Pancreas (tissue), 10 donors: ENCODE measurements around the gene RASSF6. TPM values are rescaled to one million over a fixed set of nuclear protein-coding genes. Genes with fewer than 3 reads are reported as not detected.
A peak's percentile ranks its signal among the peaks of the same experiment; 100 is the strongest.
"Not testable (repeated sequence)": the region's sequence is repeated elsewhere in the genome, so short reads cannot be mapped to it uniquely, and the experiment has no call there.

ENCODE experiments used
- ATAC-seq, 4 donors: fragments of 200-7000 bp; cut with Tn5 transposase; one replicate each; pipeline versions ENCODE4 v1.8.0 to v1.9.1; 2020; ENCODE audit warnings: mild to moderate bottlenecking in 4 of 4, moderate library complexity in 4 of 4
- DNase-seq, 6 donors: peaks; one replicate each; pipeline ENCODE4 v3.0.0-alpha.2; 2020
- FAIRE-seq: peaks from 2 replicates; lab custom pipeline; 2012; peaks lifted over from hg19 to GRCh38; lab: Jason Lieb, UNC
- H3K27ac ChIP-seq, 4 donors: fragments of 200-600 bp; sonication (generic); 1 replicate in 3 of 4; 2 replicates in 1 of 4; pipeline versions ENCODE4 v1.5.0 to v1.8.0; 2020
- H3K27me3 ChIP-seq, 4 donors: fragments of 200-600 bp; one replicate each; pipeline ENCODE4 v1.8.0; 2021
- H3K36me3 ChIP-seq, 3 donors: fragments of 200-600 bp; sonication (generic) in 1 of 3; one replicate each; pipeline versions ENCODE4 v1.5.0 to v1.8.0; 2020 to 2021
- H3K4me1 ChIP-seq, 3 donors: fragments of 200-600 bp; one replicate each; pipeline ENCODE4 v1.8.0; 2021
- H3K4me3 ChIP-seq, 4 donors: fragments of 200-600 bp; sonication (generic) in 2 of 4; one replicate each; pipeline versions ENCODE4 v1.5.0 to v1.8.0; 2020 to 2021
- H3K9me3 ChIP-seq, 4 donors: fragments of 200-600 bp; one replicate each; pipeline ENCODE4 v1.8.0; 2021
- WGBS, 2 donors: extraction: QIAGEN DNeasy Blood & Tissue Kit; methylation state at CpG; one replicate each; pipeline ENCODE4 v1.1.7; 2013; 5-methylcytosine and 5-hydroxymethylcytosine counted together
- intact Hi-C, 3 donors: fragments of 100-400 bp; cut with DNase I; formaldehyde crosslinking; loops; one replicate each; pipeline versions ENCODE4 v1.11.1 to v1.14.2; 2022
- polyA plus RNA-seq, 2 donors: library from polyadenylated mRNA; stranded (reverse); fragments of 200-250 nt; gene quantifications; one replicate each; pipeline ENCODE4 v1.2.3, GENCODE V29; 2013
- total RNA-seq, 6 donors: library from RNA; stranded (reverse); fragmentation: NEBNext Ultra II Directional in 4 of 6; extraction: Animal tissue kit (Norgen Biotek cat#: 25700) in 4 of 6; gene quantifications; one replicate each; pipeline versions ENCODE4 v1.2.1 to v1.2.4, GENCODE V29; 2021 to 2023
- TF ChIP-seq, protein P1 (sequence below), 4 donors: fragments of 200-600 bp; sonication (generic) in 3 of 4; IDR thresholded peaks; one replicate each; pipeline versions ENCODE4 v1.5.0 to v1.8.0; 2021; ENCODE audit warnings: antibody characterized with exemption in 4 of 4
- donor health status: healthy with polysubstance abuse.
- donor health status: DM: no; HTN: no; CAD: no; lungs with moderate emphysema.
- donor health status: DM: no; HTN: no; CAD: no.
- donor health status: control.
- donor health status: control.
- donor health status: Bipolar disorder and iron deficiency.
- donor health status: DM: yes; HTN: yes; CAD: no.
- donor health status: DM: no; HTN: no; CAD: no.
- donor health status: DM: no; HTN: no; CAD: no.
- donor health status: DM: yes; HTN: yes; CAD: no.

The RASSF6 gene
- total and polyA plus RNA-seq, 8 donors = 2.8 to 10.2 (median 5.7) TPM

DNA sequence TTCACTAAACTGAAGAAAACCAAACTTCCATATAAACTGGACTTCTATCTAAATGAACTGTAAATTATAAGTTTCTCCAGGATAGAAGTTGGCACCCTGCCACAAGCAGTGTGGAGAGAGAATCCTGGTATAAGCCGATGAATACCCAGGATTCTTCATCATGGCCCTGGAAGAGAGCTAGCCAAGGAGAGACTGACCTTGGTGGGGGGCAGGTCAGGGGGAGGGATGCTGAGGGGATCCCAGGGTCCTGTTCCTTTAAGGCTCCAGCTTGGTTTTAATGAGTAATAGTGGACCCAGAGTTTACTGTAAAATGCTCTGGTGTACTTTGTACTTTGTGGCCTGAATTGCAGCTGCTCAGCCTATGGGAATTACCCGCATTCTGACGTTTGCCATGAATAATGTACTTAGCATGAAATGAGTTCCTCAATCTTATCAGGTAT lies 16.9 kb downstream of the RASSF6 start:
- peak; percentile 81 to 89 (median 88) for ATAC-seq
- peak overlapping the region in 3 of 4 donors; percentile 44 to 88 (median 81) for H3K27ac ChIP-seq
- WGBS, 2 donors = 10 to 11% methylated on average over 3 of the region's 3 CpGs
- TF ChIP-seq, protein P1, sequence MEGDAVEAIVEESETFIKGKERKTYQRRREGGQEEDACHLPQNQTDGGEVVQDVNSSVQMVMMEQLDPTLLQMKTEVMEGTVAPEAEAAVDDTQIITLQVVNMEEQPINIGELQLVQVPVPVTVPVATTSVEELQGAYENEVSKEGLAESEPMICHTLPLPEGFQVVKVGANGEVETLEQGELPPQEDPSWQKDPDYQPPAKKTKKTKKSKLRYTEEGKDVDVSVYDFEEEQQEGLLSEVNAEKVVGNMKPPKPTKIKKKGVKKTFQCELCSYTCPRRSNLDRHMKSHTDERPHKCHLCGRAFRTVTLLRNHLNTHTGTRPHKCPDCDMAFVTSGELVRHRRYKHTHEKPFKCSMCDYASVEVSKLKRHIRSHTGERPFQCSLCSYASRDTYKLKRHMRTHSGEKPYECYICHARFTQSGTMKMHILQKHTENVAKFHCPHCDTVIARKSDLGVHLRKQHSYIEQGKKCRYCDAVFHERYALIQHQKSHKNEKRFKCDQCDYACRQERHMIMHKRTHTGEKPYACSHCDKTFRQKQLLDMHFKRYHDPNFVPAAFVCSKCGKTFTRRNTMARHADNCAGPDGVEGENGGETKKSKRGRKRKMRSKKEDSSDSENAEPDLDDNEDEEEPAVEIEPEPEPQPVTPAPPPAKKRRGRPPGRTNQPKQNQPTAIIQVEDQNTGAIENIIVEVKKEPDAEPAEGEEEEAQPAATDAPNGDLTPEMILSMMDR (IDR thresholded peaks at IDR 0.05) = no peak
- DNase-seq = peak in 5 of 6 donors; percentile 26 to 75 (median 56)
- intact Hi-C loops = no loop called here
- FAIRE-seq = peak; percentile 69
- H3K4me1 ChIP-seq = peaks cover 24 to 68% (median 51%) of the 10 kb centered on the region in 3 donors
- H3K27me3 ChIP-seq = no peaks in the 10 kb centered on the region
- H3K4me3 ChIP-seq = no peak overlapping the region
- no peaks in the 10 kb centered on the region for H3K36me3 ChIP-seq
- H3K9me3 ChIP-seq = no peaks in the 10 kb centered on the region

DNA sequence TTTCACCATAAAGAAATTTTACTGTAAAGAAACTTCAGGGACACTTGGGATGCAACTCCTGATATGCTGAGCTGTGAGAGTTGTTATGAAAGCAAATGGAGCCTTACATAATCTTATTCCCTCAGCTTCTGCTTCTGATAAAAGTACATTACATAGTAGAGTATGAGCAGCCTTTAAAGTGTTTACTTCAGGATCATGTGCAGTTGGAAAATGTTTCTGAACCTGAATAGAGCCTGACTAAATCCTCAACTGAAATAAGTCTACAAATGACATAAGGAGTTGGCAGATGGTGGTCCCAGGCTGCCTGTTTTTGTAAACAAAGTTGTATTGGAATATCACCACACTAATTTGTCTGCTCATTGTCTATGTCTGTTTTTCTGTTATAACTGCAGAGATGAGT lies 19.3 kb downstream of the RASSF6 start:
- Histone ChIP-seq H3K4me1 (peaks cover 21 to 53% (median 39%) of the 10 kb centered on the region in 3 donors), H3K27ac (peak overlapping the region in 2 of 4 donors; percentile 67 to 81), H3K4me3 (no peak overlapping the region), H3K9me3 (no peaks in the 10 kb centered on the region), H3K27me3 (no peaks in the 10 kb centered on the region), H3K36me3 (no peaks in the 10 kb centered on the region)
- intact Hi-C loops = no loop called here
- no peak for DNase-seq
- peak in 2 of 4 donors; percentile 26 to 33 for ATAC-seq
- TF ChIP-seq, protein P1 (IDR thresholded peaks at IDR 0.05) = no peak
- no peak for FAIRE-seq

DNA sequence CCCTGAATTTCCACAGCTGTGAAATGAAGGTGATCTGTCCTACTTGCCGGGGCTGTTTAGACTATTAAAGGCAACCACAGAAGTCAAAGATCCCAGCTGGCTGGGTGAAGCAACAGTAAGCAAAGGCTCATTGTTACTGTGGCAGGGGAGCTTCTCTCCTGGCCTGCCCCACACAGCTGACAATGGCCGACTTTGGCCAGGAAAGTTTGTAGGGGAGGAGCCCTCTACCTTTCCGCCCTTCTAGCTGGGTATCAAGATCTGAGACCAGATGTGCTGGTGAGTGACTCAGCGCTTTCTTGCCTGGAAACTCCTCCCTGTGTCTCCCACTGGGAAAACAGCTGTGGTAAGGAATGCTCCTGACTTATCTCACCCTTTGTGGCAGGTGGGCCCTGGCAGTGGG lies 21.1 kb downstream of the RASSF6 start:
- intact Hi-C loops = loop anchor here in 1 of 3 donors (10.0 kb wide), 1 partner anchor 56 kb away; no protein-coding TSS in a partner anchor
- Histone ChIP-seq H3K4me3 (no peak overlapping the region), H3K4me1 (peaks cover 24 to 53% (median 43%) of the 10 kb centered on the region in 3 donors), H3K27ac (peak overlapping the region in 2 of 4 donors; percentile 62 to 67), H3K27me3 (no peaks in the 10 kb centered on the region), H3K36me3 (no peaks in the 10 kb centered on the region), H3K9me3 (no peaks in the 10 kb centered on the region)
- TF ChIP-seq, protein P1 (IDR thresholded peaks at IDR 0.05) = no peak
- FAIRE-seq (no peak), ATAC-seq (peak; percentile 38 to 71 (median 66)), DNase-seq (peak in 5 of 6 donors; percentile 20 to 66 (median 49))
- WGBS, 2 donors = 20 to 33% methylated on average over 4 of the region's 4 CpGs

DNA sequence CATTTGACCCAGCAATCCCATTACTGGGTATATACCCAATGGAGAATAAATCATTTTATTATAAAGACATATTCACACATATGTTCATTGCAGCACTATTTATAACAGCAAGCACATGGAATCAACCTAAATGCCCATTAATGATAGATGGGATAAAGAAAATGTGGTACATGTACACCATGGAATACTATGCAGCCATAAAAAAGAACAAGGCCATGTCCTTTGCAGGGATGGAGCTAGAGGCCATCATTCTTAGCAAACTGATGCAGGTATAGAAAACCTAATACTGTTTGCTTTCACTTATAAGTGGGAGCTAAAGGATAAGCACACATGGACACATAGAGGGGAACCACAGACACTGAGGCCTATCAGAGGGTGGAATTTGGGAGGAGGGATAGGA lies 22.6 kb downstream of the RASSF6 start:
- Histone ChIP-seq H3K9me3 (no peaks in the 10 kb centered on the region), H3K36me3 (no peaks in the 10 kb centered on the region), H3K4me3 (no peak overlapping the region), H3K27ac (no peak overlapping the region), H3K4me1 (peaks cover 23 to 45% (median 42%) of the 10 kb centered on the region in 3 donors), H3K27me3 (no peaks in the 10 kb centered on the region)
- DNase-seq = no peak
- TF ChIP-seq, protein P1 (IDR thresholded peaks at IDR 0.05) = no peak
- no peak for ATAC-seq
- intact Hi-C loops = loop anchor here in 1 of 3 donors (10.0 kb wide), 1 partner anchor 57 kb away; no protein-coding TSS in a partner anchor
- FAIRE-seq = no peak

DNA sequence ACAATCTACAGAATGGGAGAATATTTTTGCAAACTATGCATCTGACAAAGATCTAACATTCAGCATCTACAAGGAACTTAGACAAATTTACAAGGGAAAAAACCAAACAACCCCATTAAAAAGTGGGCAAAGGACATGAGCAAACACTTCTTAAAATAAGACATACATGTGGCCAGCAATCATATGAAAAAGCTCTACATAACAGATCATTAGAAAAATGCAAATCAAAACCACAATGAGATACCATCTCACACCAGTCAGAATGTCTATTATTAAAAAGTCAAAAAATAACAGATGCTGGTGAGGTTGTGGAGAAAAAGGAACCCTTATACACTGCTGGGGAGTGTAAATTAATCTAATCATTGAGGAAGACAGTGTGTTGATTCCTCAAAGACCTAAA lies 23.1 kb downstream of the RASSF6 start:
- not testable (repeated sequence) for H3K9me3 ChIP-seq, H3K36me3 ChIP-seq, H3K27me3 ChIP-seq, ATAC-seq, FAIRE-seq, H3K27ac ChIP-seq, H3K4me3 ChIP-seq, DNase-seq
- H3K4me1 ChIP-seq = peaks cover 23 to 44% (median 38%) of the 10 kb centered on the region in 3 donors
- intact Hi-C loops = loop anchor here in 1 of 3 donors (10.0 kb wide), 1 partner anchor 58 kb away; no protein-coding TSS in a partner anchor
